IMR-90 (cell line): ENCODE data around the gene ECSCR. TPM values are rescaled to one million over a fixed set of nuclear protein-coding genes. Genes with fewer than 3 reads are reported as not detected.

Experiments used
- ATAC-seq: fragments of 200-7000 bp; cut with Tn5 transposase; 2 replicates; pipeline ENCODE4 v1.9.1; 2020; ENCODE audit warnings: low read depth, mild to moderate bottlenecking, moderate library complexity
- BruUV-seq: library from RNA; stranded (reverse); fragments of 400-500 nt; replicated peaks from 2 replicates; lab custom pipeline; 2021; lab: Mats Ljungman, UMichigan
- CTCF ChIA-PET: fragments of 300-600 bp; formaldehyde crosslinking; extraction: SDS; loops from one replicate; lab custom pipeline; 2021; ENCODE audit warnings: antibody characterized with exemption; lab: Yijun Ruan, JAX
- POLR2A ChIA-PET: fragments of 300-600 bp; sonication (Branson Sonifier 250); formaldehyde crosslinking; loops from one replicate; lab custom pipeline; 2022; ENCODE audit warnings: antibody characterized with exemption; ENCODE audit not compliant: unreplicated experiment; lab: Charles Lee
- DNase-seq: peaks from one replicate; pipeline ENCODE4 v3.0.0; 2013
- H2AFZ ChIP-seq: replicated peaks from 2 replicates; pipeline ENCODE3; 2013; ENCODE audit warnings: low read length, mild to moderate bottlenecking; ENCODE audit not compliant: poor library complexity
- H2AK5ac ChIP-seq: 2 replicates; pipeline ENCODE4 v1.6.1; 2013; ENCODE audit warnings: low read depth, low read length, inconsistent platforms
- H2AK9ac ChIP-seq: replicated peaks from 2 replicates; pipeline ENCODE3; 2013; ENCODE audit warnings: mild to moderate bottlenecking, low read depth, low read length, moderate library complexity; ENCODE audit not compliant: poor library complexity
- H2BK120ac ChIP-seq: 2 replicates; pipeline ENCODE4 v1.6.1; 2013; ENCODE audit warnings: low read depth, low read length, inconsistent platforms
- H2BK15ac ChIP-seq: 3 replicates; pipeline ENCODE4 v1.6.1; 2013; ENCODE audit warnings: low read depth, low read length, inconsistent platforms
- H2BK20ac ChIP-seq: 2 replicates; pipeline ENCODE4 v1.6.1; 2013; ENCODE audit warnings: low read depth, mild to moderate bottlenecking, inconsistent platforms, low read length, moderate library complexity
- H2BK5ac ChIP-seq: 2 replicates; pipeline ENCODE4 v1.6.1; 2013; ENCODE audit warnings: mild to moderate bottlenecking, low read depth, low read length, inconsistent platforms; ENCODE audit not compliant: poor library complexity, severe bottlenecking
- H3K14ac ChIP-seq: replicated peaks from 2 replicates; pipeline ENCODE4 v1.6.1; 2013; ENCODE audit warnings: low read depth, low read length, inconsistent platforms
- H3K18ac ChIP-seq: 2 replicates; pipeline ENCODE4 v1.6.1; 2013; ENCODE audit warnings: low read depth, low read length, control low read depth
- H3K23ac ChIP-seq: 2 replicates; pipeline ENCODE4 v1.6.1; 2013; ENCODE audit warnings: low read depth, low read length, inconsistent platforms
- H3K27ac ChIP-seq: 2 replicates; pipeline ENCODE4 v1.5.1; 2013; ENCODE audit warnings: mild to moderate bottlenecking, control low read depth, low read length; ENCODE audit not compliant: insufficient read depth
- H3K27me3 ChIP-seq: 2 replicates; pipeline ENCODE4 v1.6.1; 2013; ENCODE audit warnings: low read length; ENCODE audit not compliant: control insufficient read depth, insufficient read depth
- H3K36me3 ChIP-seq: 2 replicates; pipeline ENCODE4 v1.6.1; 2013; ENCODE audit warnings: low read length, mixed read lengths; ENCODE audit not compliant: control insufficient read depth, insufficient read depth
- H3K4ac ChIP-seq: 2 replicates; pipeline ENCODE4 v1.6.1; 2013; ENCODE audit warnings: low read depth, low read length, inconsistent platforms
- H3K4me1 ChIP-seq: 2 replicates; pipeline ENCODE4 v1.6.1; 2013; ENCODE audit warnings: low read length, mixed read lengths; ENCODE audit not compliant: control insufficient read depth, insufficient read depth
- H3K4me2 ChIP-seq: 2 replicates; pipeline ENCODE4 v1.6.1; 2013; ENCODE audit warnings: low read depth, mild to moderate bottlenecking, control low read depth, low read length, moderate library complexity
- H3K4me3 ChIP-seq: 2 replicates; pipeline ENCODE4 v1.5.1; 2013; ENCODE audit warnings: low read depth, mild to moderate bottlenecking, control low read depth, low read length, moderate library complexity; ENCODE audit not compliant: insufficient read depth
- H3K56ac ChIP-seq: 2 replicates; pipeline ENCODE4 v1.6.1; 2013; ENCODE audit warnings: low read length, inconsistent platforms; ENCODE audit not compliant: insufficient read depth; ENCODE audit errors: extremely low read depth
- H3K79me1 ChIP-seq, 2 experiments: 2 replicates each; pipeline ENCODE4 v1.6.1; 2013; ENCODE audit warnings: low read length in 2 of 2, inconsistent platforms in 1 of 2, low read depth in 1 of 2
- H3K9ac ChIP-seq: 2 replicates; pipeline ENCODE4 v1.6.1; 2013; ENCODE audit warnings: low read depth, low read length, control low read depth
- H3K9me1 ChIP-seq: 2 replicates; pipeline ENCODE4 v1.6.1; 2013; ENCODE audit warnings: low read length, inconsistent platforms; ENCODE audit not compliant: insufficient read depth
- H3K9me3 ChIP-seq: 2 replicates; pipeline ENCODE4 v1.6.1; 2013; ENCODE audit warnings: low read length; ENCODE audit not compliant: control insufficient read depth, insufficient read depth
- H4K20me1 ChIP-seq: 2 replicates; pipeline ENCODE4 v1.6.1; 2013; ENCODE audit warnings: low read length, inconsistent platforms; ENCODE audit not compliant: insufficient read depth
- H4K5ac ChIP-seq: 2 replicates; pipeline ENCODE4 v1.6.1; 2013; ENCODE audit warnings: mild to moderate bottlenecking, low read depth, low read length, control low read depth
- H4K8ac ChIP-seq, 2 experiments: 2 replicates each; pipeline ENCODE4 v1.6.1; 2013; ENCODE audit warnings: low read depth in 2 of 2, low read length in 2 of 2, control low read depth in 1 of 2, inconsistent platforms in 1 of 2
- H4K91ac ChIP-seq: 2 replicates; pipeline ENCODE4 v1.6.1; 2013; ENCODE audit warnings: low read depth, low read length, inconsistent platforms; ENCODE audit not compliant: insufficient read depth
- BHLHE40 ChIP-seq: fragments of 150-350 bp; IDR thresholded peaks from 2 replicates; pipeline ENCODE4 v1.6.1; 2016; ENCODE audit warnings: mild to moderate bottlenecking, low read depth, low read length
- CEBPB ChIP-seq: IDR thresholded peaks from 2 replicates; pipeline ENCODE4 v1.6.1; 2012; ENCODE audit warnings: low read depth, low read length, improper control_type of control experiment
- CHD1 ChIP-seq: IDR thresholded peaks from 2 replicates; pipeline ENCODE4 v1.6.1; 2012; ENCODE audit warnings: low read depth, low read length, improper control_type of control experiment
- ELK1 ChIP-seq: fragments of 150-350 bp; IDR thresholded peaks from 2 replicates; pipeline ENCODE4 v1.6.1; 2016; ENCODE audit warnings: low read depth, mild to moderate bottlenecking, low read length, moderate library complexity, borderline replicate concordance
- FOS ChIP-seq: fragments of 150-350 bp; IDR thresholded peaks from 2 replicates; pipeline ENCODE4 v1.6.1; 2016; ENCODE audit warnings: low read depth, low read length
- MAFK ChIP-seq: IDR thresholded peaks from 2 replicates; pipeline ENCODE4 v1.6.1; 2012; ENCODE audit warnings: low read depth, low read length, improper control_type of control experiment
- MAZ ChIP-seq: IDR thresholded peaks from 2 replicates; pipeline ENCODE4 v1.6.1; 2012; ENCODE audit warnings: low read depth, mild to moderate bottlenecking, low read length, improper control_type of control experiment, moderate library complexity, borderline replicate concordance
- MXI1 ChIP-seq: IDR thresholded peaks from 2 replicates; pipeline ENCODE4 v1.6.1; 2012; ENCODE audit warnings: low read depth, mild to moderate bottlenecking, low read length, moderate library complexity, borderline replicate concordance
- POLR2A ChIP-seq: IDR thresholded peaks from 2 replicates; pipeline ENCODE4 v1.6.1; 2012; ENCODE audit warnings: mild to moderate bottlenecking, low read depth, low read length
- RAD21 ChIP-seq: IDR thresholded peaks from 2 replicates; pipeline ENCODE4 v1.6.1; 2012; ENCODE audit warnings: low read length, improper control_type of control experiment
- RCOR1 ChIP-seq: IDR thresholded peaks from 2 replicates; pipeline ENCODE4 v1.6.1; 2012; ENCODE audit warnings: mild to moderate bottlenecking, low read length, improper control_type of control experiment; ENCODE audit not compliant: insufficient replicate concordance
- RFX5 ChIP-seq: IDR thresholded peaks from 2 replicates; pipeline ENCODE4 v1.8.0; 2012; ENCODE audit warnings: low read depth, mild to moderate bottlenecking, low read length, moderate library complexity
- SMC3 ChIP-seq: fragments of 150-350 bp; IDR thresholded peaks from 2 replicates; pipeline ENCODE4 v1.6.1; 2016; ENCODE audit warnings: low read depth, mild to moderate bottlenecking, antibody characterized with exemption, low read length, moderate library complexity
- WGBS, 2 experiments: methylation state at CpG; one replicate each; pipeline versions ENCODE4 v1.1.5 to v1.1.7; 2013; ENCODE audit warnings: missing lambda C conversion rate in 2 of 2; ENCODE audit not compliant: insufficient read length in 1 of 2; ENCODE audit errors: extremely low coverage in 2 of 2; 5-methylcytosine and 5-hydroxymethylcytosine counted together
- dilution Hi-C: fragments of 300-500 bp; cut with HindIII; formaldehyde crosslinking; loops from one replicate; pipeline ENCODE4 v1.14.3; 2018; ENCODE audit warnings: low sequenced_read_pairs; ENCODE audit not compliant: unreplicated experiment
- in situ Hi-C: fragments of 300-500 bp; cut with MboI; formaldehyde crosslinking; loops from 3 replicates; pipeline ENCODE4 v1.14.3; 2019; ENCODE audit warnings: low sequenced_read_pairs, inconsistent platforms, mixed read lengths
- intact Hi-C: fragments of 100-400 bp; cut with micrococcal nuclease; formaldehyde crosslinking; loops from 2 replicates; pipeline ENCODE4 v1.10.0; 2022
- polyA plus RNA-seq, 3 experiments: library from polyadenylated mRNA; depleted of rRNA; stranded (reverse); fragments of >200 nt; gene quantifications; 2 replicates each; pipeline ENCODE4 v1.2.3, GENCODE V29; 2012; ENCODE audit warnings: low replicate concordance in 1 of 3
- total RNA-seq: library from RNA; depleted of rRNA; stranded (reverse); fragments of >200 nt; gene quantifications from 2 replicates; pipeline ENCODE4 v1.2.3, GENCODE V29; 2012
- TF ChIP-seq, protein P1 (sequence below): fragments of 150-350 bp; IDR thresholded peaks from 2 replicates; pipeline ENCODE4 v1.6.1; 2017; ENCODE audit warnings: mild to moderate bottlenecking, antibody characterized with exemption, low read length, low read depth

Gene ECSCR
- total and polyA plus RNA-seq, 2 of the 4 experiments (the other 2 are of a cell fraction): 3.6 to 3.9 TPM

GRCh38 chr5:139501381-139501780, 38.8 kb upstream of the ECSCR start:
- Histone ChIP-seq H4K5ac (no peak overlapping the region), H3K56ac (no peak overlapping the region), H4K20me1 (no peaks in the 10 kb centered on the region), H3K9ac (no peak overlapping the region), H2AFZ (no peak overlapping the region), H3K4ac (no peak overlapping the region), H3K4me2 (no peak overlapping the region), H3K27ac (no peak overlapping the region), H2AK9ac (no peak overlapping the region), H3K9me3 (no peaks in the 10 kb centered on the region), H3K79me1 (no peaks in the 10 kb centered on the region), H2BK15ac (no peak overlapping the region), H2BK5ac (no peak overlapping the region), H2AK5ac (0 out of 2 replicates have a peak overlapping the region, but pooled peaks have one; percentile 29), H2BK120ac (no peak overlapping the region), H2BK20ac (no peak overlapping the region), H3K23ac (no peak overlapping the region), H3K36me3 (no peaks in the 10 kb centered on the region), H3K4me1 (no peaks in the 10 kb centered on the region), H3K27me3 (no peaks in the 10 kb centered on the region), H4K8ac (no peak overlapping the region), H3K14ac (no peak overlapping the region), H4K91ac (no peak overlapping the region), H3K18ac (no peak overlapping the region), H3K9me1 (no peaks in the 10 kb centered on the region), H3K4me3 (no peak overlapping the region)
- no TSS peak for BruUV-seq
- TF ChIP-seq RCOR1 (no peak), SMC3 (no peak), POLR2A (no peak), CHD1 (no peak), ELK1 (no peak), MXI1 (no peak), MAFK (no peak), BHLHE40 (no peak), CEBPB (no peak), RFX5 (no peak), FOS (no peak), RAD21 (no peak), MAZ (no peak)
- TF ChIP-seq, protein P1, sequence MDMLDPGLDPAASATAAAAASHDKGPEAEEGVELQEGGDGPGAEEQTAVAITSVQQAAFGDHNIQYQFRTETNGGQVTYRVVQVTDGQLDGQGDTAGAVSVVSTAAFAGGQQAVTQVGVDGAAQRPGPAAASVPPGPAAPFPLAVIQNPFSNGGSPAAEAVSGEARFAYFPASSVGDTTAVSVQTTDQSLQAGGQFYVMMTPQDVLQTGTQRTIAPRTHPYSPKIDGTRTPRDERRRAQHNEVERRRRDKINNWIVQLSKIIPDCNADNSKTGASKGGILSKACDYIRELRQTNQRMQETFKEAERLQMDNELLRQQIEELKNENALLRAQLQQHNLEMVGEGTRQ: no peak
- intact Hi-C loops (no loop called here), dilution Hi-C loops (loop anchor here (25.0 kb wide), 1 partner anchor 89 kb away; the partner anchor contains the start of gene SPATA24), in situ Hi-C loops (no loop called here)
- CTCF ChIA-PET: no interaction called here
- POLR2A ChIA-PET: no interaction called here
- WGBS, 2 experiments: 100% methylated on average over 1 of the region's 4 CpGs; no CpG with 5 or more reads in 1 of the 2 experiments
- DNase-seq: no peak
- ATAC-seq: no peak
